SH-SY5Y (cell line): Measurements from ENCODE around the gene ALDH18A1.

Experiments used
- GATA2 ChIP-seq: IDR thresholded peaks from 2 replicates; pipeline ENCODE4 v1.6.1; 2011; ENCODE audit warnings: mild to moderate bottlenecking, low read depth, low read length
- GATA3 ChIP-seq: IDR thresholded peaks from 2 replicates; pipeline ENCODE4 v1.6.1; 2011; ENCODE audit warnings: low read depth, mild to moderate bottlenecking, low read length, moderate library complexity

DNA sequence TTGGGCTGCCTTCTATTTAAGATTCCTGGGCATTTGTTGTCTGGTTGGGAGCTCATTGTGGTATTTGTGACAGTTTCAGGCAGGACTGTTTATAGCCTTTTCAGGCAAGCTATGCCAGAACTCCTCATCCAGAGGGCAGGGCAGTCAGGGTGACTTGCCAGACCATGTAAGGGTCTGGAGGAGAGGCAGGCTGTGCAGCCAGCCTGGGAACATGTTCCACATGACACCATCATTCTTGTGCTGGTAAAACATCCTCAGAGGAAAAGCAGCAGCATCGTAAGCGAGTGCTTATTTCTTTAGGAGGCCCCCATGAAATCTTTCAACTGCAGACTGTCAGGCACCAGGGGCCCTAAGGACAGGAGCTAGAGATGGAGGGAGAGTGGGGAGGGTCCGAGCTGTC lies 51.3 kb downstream of the ALDH18A1 start:
- TF ChIP-seq GATA3 (no peak), GATA2 (no peak)
